Upper lobe of left lung (tissue), 4 donors: ENCODE data around the gene CCN6.

Experiments
- POLR2A ChIP-seq, 4 donors: fragments of 450-650 bp; IDR thresholded peaks; one replicate each; pipeline ENCODE4 v1.5.1; 2016 to 2017; ENCODE audit warnings: antibody characterized with exemption in 4 of 4, mild to moderate bottlenecking in 2 of 4
- POLR2AphosphoS5 ChIP-seq, 2 donors: sonication (generic); formaldehyde crosslinking; IDR thresholded peaks; one replicate each; pipeline ENCODE4 v1.5.1; 2017; ENCODE audit warnings: antibody characterized with exemption in 2 of 2
- TF ChIP-seq, protein P1 (sequence below), 6 experiments: fragments of 450-650 bp in 4 of 6; fragments of 200-600 bp in 2 of 6; sonication (generic) in 2 of 6; IDR thresholded peaks; one replicate each; pipeline ENCODE4 v1.5.1; 2016 to 2019; ENCODE audit warnings: antibody characterized with exemption in 6 of 6

DNA sequence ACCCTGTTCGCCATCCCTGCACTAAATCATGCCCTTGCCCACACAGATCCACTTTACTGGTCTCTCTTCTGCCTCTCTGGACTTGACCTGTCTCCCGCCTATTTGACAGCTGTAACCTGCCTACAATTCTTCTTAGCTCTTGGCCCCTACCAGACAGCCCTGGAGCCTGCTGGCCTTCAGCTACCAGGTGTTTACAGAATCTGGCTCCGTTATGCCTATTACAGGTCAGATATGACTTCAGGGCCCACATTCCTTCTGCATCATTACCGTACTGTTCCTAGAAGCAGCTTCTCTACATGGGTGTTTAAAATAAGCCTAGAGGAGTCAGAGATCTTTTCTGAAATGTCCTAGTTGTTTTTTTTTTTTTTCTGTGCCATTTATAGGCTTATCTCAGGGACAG is 45.4 kb upstream of the CCN6 start:
- TF ChIP-seq, protein P1, sequence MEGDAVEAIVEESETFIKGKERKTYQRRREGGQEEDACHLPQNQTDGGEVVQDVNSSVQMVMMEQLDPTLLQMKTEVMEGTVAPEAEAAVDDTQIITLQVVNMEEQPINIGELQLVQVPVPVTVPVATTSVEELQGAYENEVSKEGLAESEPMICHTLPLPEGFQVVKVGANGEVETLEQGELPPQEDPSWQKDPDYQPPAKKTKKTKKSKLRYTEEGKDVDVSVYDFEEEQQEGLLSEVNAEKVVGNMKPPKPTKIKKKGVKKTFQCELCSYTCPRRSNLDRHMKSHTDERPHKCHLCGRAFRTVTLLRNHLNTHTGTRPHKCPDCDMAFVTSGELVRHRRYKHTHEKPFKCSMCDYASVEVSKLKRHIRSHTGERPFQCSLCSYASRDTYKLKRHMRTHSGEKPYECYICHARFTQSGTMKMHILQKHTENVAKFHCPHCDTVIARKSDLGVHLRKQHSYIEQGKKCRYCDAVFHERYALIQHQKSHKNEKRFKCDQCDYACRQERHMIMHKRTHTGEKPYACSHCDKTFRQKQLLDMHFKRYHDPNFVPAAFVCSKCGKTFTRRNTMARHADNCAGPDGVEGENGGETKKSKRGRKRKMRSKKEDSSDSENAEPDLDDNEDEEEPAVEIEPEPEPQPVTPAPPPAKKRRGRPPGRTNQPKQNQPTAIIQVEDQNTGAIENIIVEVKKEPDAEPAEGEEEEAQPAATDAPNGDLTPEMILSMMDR (IDR thresholded peaks at IDR 0.05): no peak
- TF ChIP-seq POLR2AphosphoS5 (IDR thresholded peaks at IDR 0.05) (no peak), POLR2A (IDR thresholded peaks at IDR 0.05) (no peak)
